Measurements from ENCODE around the gene MYMK.

GRCh38 chr9:133537257-133537656 lies 12.5 kb upstream of the MYMK start:
- TF ChIP-seq AGO2 (optimal IDR thresholded peaks at IDR 0.05; ENCODE audit: low read depth, low read length) (no peak), TAF1 (CRISPR knock-in tag; IDR thresholded peaks at IDR 0.05) (no peak), ZBTB21 (CRISPR knock-in tag; IDR thresholded peaks at IDR 0.05) (no peak), MXI1 (IDR thresholded peaks at IDR 0.05; ENCODE audit: borderline replicate concordance, low read depth, low read length) (no peak), ZNF850 (CRISPR knock-in tag; conservative IDR thresholded peaks at IDR 0.05) (no peak)
- TF ChIP-seq, protein P1, sequence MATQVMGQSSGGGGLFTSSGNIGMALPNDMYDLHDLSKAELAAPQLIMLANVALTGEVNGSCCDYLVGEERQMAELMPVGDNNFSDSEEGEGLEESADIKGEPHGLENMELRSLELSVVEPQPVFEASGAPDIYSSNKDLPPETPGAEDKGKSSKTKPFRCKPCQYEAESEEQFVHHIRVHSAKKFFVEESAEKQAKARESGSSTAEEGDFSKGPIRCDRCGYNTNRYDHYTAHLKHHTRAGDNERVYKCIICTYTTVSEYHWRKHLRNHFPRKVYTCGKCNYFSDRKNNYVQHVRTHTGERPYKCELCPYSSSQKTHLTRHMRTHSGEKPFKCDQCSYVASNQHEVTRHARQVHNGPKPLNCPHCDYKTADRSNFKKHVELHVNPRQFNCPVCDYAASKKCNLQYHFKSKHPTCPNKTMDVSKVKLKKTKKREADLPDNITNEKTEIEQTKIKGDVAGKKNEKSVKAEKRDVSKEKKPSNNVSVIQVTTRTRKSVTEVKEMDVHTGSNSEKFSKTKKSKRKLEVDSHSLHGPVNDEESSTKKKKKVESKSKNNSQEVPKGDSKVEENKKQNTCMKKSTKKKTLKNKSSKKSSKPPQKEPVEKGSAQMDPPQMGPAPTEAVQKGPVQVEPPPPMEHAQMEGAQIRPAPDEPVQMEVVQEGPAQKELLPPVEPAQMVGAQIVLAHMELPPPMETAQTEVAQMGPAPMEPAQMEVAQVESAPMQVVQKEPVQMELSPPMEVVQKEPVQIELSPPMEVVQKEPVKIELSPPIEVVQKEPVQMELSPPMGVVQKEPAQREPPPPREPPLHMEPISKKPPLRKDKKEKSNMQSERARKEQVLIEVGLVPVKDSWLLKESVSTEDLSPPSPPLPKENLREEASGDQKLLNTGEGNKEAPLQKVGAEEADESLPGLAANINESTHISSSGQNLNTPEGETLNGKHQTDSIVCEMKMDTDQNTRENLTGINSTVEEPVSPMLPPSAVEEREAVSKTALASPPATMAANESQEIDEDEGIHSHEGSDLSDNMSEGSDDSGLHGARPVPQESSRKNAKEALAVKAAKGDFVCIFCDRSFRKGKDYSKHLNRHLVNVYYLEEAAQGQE (IDR thresholded peaks at IDR 0.05; ENCODE audit: borderline replicate concordance in 1 of 2, low read depth in 1 of 2, low read length in 2 of 2): no peak
- TF ChIP-seq, protein P2, sequence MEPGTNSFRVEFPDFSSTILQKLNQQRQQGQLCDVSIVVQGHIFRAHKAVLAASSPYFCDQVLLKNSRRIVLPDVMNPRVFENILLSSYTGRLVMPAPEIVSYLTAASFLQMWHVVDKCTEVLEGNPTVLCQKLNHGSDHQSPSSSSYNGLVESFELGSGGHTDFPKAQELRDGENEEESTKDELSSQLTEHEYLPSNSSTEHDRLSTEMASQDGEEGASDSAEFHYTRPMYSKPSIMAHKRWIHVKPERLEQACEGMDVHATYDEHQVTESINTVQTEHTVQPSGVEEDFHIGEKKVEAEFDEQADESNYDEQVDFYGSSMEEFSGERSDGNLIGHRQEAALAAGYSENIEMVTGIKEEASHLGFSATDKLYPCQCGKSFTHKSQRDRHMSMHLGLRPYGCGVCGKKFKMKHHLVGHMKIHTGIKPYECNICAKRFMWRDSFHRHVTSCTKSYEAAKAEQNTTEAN (CRISPR knock-in tag; conservative IDR thresholded peaks at IDR 0.05): no peak
- TF ChIP-seq, protein P3, sequence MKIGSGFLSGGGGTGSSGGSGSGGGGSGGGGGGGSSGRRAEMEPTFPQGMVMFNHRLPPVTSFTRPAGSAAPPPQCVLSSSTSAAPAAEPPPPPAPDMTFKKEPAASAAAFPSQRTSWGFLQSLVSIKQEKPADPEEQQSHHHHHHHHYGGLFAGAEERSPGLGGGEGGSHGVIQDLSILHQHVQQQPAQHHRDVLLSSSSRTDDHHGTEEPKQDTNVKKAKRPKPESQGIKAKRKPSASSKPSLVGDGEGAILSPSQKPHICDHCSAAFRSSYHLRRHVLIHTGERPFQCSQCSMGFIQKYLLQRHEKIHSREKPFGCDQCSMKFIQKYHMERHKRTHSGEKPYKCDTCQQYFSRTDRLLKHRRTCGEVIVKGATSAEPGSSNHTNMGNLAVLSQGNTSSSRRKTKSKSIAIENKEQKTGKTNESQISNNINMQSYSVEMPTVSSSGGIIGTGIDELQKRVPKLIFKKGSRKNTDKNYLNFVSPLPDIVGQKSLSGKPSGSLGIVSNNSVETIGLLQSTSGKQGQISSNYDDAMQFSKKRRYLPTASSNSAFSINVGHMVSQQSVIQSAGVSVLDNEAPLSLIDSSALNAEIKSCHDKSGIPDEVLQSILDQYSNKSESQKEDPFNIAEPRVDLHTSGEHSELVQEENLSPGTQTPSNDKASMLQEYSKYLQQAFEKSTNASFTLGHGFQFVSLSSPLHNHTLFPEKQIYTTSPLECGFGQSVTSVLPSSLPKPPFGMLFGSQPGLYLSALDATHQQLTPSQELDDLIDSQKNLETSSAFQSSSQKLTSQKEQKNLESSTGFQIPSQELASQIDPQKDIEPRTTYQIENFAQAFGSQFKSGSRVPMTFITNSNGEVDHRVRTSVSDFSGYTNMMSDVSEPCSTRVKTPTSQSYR (CRISPR knock-in tag; IDR thresholded peaks at IDR 0.05; ENCODE audit: borderline replicate concordance): no peak
- TF ChIP-seq, protein P4, sequence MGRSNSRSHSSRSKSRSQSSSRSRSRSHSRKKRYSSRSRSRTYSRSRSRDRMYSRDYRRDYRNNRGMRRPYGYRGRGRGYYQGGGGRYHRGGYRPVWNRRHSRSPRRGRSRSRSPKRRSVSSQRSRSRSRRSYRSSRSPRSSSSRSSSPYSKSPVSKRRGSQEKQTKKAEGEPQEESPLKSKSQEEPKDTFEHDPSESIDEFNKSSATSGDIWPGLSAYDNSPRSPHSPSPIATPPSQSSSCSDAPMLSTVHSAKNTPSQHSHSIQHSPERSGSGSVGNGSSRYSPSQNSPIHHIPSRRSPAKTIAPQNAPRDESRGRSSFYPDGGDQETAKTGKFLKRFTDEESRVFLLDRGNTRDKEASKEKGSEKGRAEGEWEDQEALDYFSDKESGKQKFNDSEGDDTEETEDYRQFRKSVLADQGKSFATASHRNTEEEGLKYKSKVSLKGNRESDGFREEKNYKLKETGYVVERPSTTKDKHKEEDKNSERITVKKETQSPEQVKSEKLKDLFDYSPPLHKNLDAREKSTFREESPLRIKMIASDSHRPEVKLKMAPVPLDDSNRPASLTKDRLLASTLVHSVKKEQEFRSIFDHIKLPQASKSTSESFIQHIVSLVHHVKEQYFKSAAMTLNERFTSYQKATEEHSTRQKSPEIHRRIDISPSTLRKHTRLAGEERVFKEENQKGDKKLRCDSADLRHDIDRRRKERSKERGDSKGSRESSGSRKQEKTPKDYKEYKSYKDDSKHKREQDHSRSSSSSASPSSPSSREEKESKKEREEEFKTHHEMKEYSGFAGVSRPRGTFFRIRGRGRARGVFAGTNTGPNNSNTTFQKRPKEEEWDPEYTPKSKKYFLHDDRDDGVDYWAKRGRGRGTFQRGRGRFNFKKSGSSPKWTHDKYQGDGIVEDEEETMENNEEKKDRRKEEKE (IDR thresholded peaks at IDR 0.05): no peak
- TF ChIP-seq, protein P5, sequence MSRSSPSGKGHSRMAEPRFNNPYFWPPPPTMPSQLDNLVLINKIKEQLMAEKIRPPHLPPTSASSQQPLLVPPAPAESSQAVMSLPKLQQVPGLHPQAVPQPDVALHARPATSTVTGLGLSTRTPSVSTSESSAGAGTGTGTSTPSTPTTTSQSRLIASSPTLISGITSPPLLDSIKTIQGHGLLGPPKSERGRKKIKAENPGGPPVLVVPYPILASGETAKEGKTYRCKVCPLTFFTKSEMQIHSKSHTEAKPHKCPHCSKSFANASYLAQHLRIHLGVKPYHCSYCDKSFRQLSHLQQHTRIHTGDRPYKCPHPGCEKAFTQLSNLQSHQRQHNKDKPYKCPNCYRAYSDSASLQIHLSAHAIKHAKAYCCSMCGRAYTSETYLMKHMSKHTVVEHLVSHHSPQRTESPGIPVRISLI (CRISPR knock-in tag; IDR thresholded peaks at IDR 0.05; ENCODE audit: borderline replicate concordance): no peak
